Right lobe of liver (tissue), 6 donors: ENCODE results near the gene NAV2. TPM values are rescaled to one million over a fixed set of nuclear protein-coding genes. Genes with fewer than 3 reads are reported as not detected.

Experiments used
- ATAC-seq, 4 donors: fragments of 200-7000 bp; cut with Tn5 transposase; one replicate each; pipeline ENCODE4 v1.9.1; 2020; ENCODE audit warnings: mild to moderate bottlenecking in 4 of 4, moderate library complexity in 4 of 4
- DNase-seq, 3 donors: peaks; one replicate each; pipeline ENCODE4 v3.0.0-alpha.2; 2020
- H3K27ac ChIP-seq, 3 donors: fragments of 200-600 bp; one replicate each; pipeline ENCODE4 v1.8.0; 2022
- H3K27me3 ChIP-seq, 2 donors: fragments of 200-600 bp; one replicate each; pipeline ENCODE4 v1.8.0; 2022
- H3K36me3 ChIP-seq, 4 donors: fragments of 200-600 bp; sonication (generic) in 1 of 4; one replicate each; pipeline versions ENCODE4 v1.5.1 to v1.8.0; 2017 to 2022; ENCODE audit warnings: control low read depth in 1 of 4
- H3K4me1 ChIP-seq, 4 donors: fragments of 200-600 bp; sonication (generic) in 1 of 4; one replicate each; pipeline versions ENCODE4 v1.5.1 to v1.8.0; 2017 to 2022; ENCODE audit warnings: control low read depth in 1 of 4
- H3K4me3 ChIP-seq, 3 donors: fragments of 200-600 bp; one replicate each; pipeline ENCODE4 v1.8.0; 2022
- H3K9me3 ChIP-seq, 4 donors: fragments of 200-600 bp; sonication (generic) in 1 of 4; one replicate each; pipeline versions ENCODE4 v1.5.1 to v1.8.0; 2017 to 2022; ENCODE audit warnings: control low read depth in 1 of 4
- CTCF ChIP-seq, 4 donors: fragments of 200-600 bp in 3 of 4; fragments of 450-650 bp in 1 of 4; IDR thresholded peaks; one replicate each; pipeline versions ENCODE4 v1.5.1 to v1.8.0; 2016 to 2022; ENCODE audit warnings: antibody characterized with exemption in 4 of 4, mild to moderate bottlenecking in 2 of 4
- POLR2A ChIP-seq: fragments of 450-650 bp; IDR thresholded peaks from one replicate; pipeline ENCODE4 v1.6.1; 2017; ENCODE audit warnings: antibody characterized with exemption, mild to moderate bottlenecking
- WGBS: methylation state at CpG from one replicate; pipeline ENCODE4 v1.1.6; 2018; ENCODE audit warnings: low coverage, low lambda C conversion rate; ENCODE audit not compliant: insufficient coverage; ENCODE audit errors: missing lambda C conversion rate; 5-methylcytosine and 5-hydroxymethylcytosine counted together
- intact Hi-C, 2 donors: fragments of 100-400 bp; cut with DNase I; formaldehyde crosslinking; loops; one replicate each; pipeline versions ENCODE4 v1.11.2 to v1.14.1; 2022
- total RNA-seq, 6 experiments: library from RNA; depleted of rRNA in 2 of 6; stranded (reverse); fragments of >200 nt in 2 of 6; fragmentation: NEBNext Ultra II Directional in 3 of 6; extraction: Animal tissue kit (Norgen Biotek cat#: 25700) in 3 of 6; gene quantifications; one replicate each; pipeline versions ENCODE4 v1.1.0 to v1.2.4, GENCODE V29; 2016 to 2023
- donor health status: DM: no; HTN: yes; CAD: no.
- donor health status: DM: no; HTN: no; CAD: no.
- donor health status: DM: no; HTN: no; CAD: no.
- donor health status: DM: no; HTN: yes; CAD: no.
- donor health status: DM: no; HTN: yes; CAD: no.

The NAV2 gene
- total RNA-seq, 6 experiments from 2014 or later: 15.5 to 69.2 (median 37.1) TPM

DNA sequence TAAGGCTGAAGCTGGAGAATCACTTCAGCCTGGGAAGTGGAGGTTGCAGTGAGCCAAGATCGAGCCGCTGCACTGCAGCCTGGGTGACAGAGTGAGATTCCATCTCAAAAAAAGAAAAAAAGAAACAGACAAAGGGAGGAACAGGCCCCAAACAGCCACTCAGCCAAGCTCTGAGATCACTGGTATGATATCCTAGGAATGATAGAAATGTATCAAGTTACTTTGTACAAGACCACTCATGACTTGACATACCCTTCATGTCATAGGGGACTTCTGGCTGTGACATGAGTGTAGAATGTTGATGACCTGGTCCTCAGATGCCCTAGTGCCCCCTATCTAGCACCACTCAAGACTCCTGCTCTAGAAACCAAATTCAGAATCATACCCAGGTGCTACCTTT is 216.5 kb downstream of the NAV2 start:
- no peak overlapping the region for H3K27ac ChIP-seq
- TF ChIP-seq POLR2A (no peak), CTCF (IDR thresholded peaks at IDR 0.05) (no peak)
- H3K36me3 ChIP-seq: peaks cover 0 to 6% (median 2%) of the 10 kb centered on the region in 4 donors
- H3K4me1 ChIP-seq: peaks cover 0 to 2% (median 0%) of the 10 kb centered on the region in 4 donors
- DNase-seq (no peak), ATAC-seq (no peak)
- no peaks in the 10 kb centered on the region for H3K9me3 ChIP-seq
- WGBS: 86% methylated on average over 2 of the region's 2 CpGs
- H3K4me3 ChIP-seq: no peak overlapping the region
- no peaks in the 10 kb centered on the region for H3K27me3 ChIP-seq
- intact Hi-C loops: no loop called here

DNA sequence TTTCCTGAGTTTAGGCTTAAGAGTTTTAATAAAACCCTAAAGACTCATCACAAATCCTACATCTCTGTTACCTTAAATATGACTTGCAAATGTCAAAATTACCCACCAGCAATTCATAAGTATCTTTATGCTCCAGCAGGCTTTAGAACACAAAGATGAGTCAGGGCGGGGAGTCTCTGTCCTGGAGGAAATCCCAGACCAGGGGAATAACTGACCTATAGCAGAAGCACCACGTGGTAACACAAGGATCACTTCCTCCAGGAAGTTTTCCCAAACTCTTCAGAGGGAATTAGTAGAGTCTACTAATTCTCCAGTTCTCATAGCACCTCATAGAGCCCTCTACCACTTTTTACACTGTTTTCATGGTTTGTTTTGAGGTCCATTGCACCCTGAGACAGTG is 217.0 kb downstream of the NAV2 start:
- Histone ChIP-seq H3K27me3 (no peaks in the 10 kb centered on the region), H3K4me3 (no peak overlapping the region), H3K27ac (no peak overlapping the region), H3K9me3 (no peaks in the 10 kb centered on the region), H3K36me3 (peaks cover 0 to 7% (median 2%) of the 10 kb centered on the region in 4 donors), H3K4me1 (peaks cover 0 to 2% (median 0%) of the 10 kb centered on the region in 4 donors)
- DNase-seq (no peak), ATAC-seq (no peak)
- intact Hi-C loops: no loop called here
- TF ChIP-seq POLR2A (no peak), CTCF (IDR thresholded peaks at IDR 0.05) (no peak)
- 67% methylated on average over 2 of the region's 2 CpGs for WGBS

DNA sequence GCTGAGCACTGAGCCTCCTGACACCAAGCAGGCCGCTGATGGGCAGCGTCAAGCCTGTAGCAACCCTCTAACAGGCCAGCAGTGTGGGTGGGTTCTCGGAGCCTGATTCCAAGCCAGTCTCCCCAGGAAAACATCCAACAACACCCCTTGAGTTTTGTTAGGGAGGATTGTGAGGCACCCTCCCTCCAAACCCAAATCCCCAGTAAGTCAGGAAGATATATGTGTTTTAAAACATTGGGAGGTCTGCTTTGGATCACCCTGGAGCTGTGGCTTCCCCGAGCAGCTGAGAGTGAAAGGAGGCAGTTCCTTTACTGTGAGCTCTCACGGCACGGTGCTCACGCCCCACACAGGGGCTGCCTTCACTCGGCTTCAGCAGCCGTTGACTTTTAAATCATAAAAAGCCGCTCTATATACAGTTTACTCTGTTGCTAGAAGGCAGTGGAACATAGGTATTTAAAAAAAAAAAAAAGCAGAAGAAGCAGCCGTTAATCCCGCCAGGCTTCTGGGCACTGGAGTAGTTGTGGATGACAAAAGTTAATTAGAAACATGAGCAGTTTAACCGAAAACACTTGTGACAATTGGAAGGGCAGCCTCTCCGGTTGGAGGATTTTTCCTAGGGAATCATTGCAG is 218.6 kb downstream of the NAV2 start:
- DNase-seq: no peak
- Histone ChIP-seq H3K4me1 (peaks cover 0 to 2% (median 0%) of the 10 kb centered on the region in 4 donors), H3K36me3 (peaks cover 0 to 7% (median 2%) of the 10 kb centered on the region in 4 donors), H3K9me3 (no peaks in the 10 kb centered on the region), H3K27me3 (no peaks in the 10 kb centered on the region), H3K27ac (no peak overlapping the region), H3K4me3 (no peak overlapping the region)
- intact Hi-C loops: no loop called here
- no peak for ATAC-seq
- TF ChIP-seq POLR2A (no peak), CTCF (IDR thresholded peaks at IDR 0.05) (no peak)
- 65% methylated on average over 13 of the region's 14 CpGs for WGBS

DNA sequence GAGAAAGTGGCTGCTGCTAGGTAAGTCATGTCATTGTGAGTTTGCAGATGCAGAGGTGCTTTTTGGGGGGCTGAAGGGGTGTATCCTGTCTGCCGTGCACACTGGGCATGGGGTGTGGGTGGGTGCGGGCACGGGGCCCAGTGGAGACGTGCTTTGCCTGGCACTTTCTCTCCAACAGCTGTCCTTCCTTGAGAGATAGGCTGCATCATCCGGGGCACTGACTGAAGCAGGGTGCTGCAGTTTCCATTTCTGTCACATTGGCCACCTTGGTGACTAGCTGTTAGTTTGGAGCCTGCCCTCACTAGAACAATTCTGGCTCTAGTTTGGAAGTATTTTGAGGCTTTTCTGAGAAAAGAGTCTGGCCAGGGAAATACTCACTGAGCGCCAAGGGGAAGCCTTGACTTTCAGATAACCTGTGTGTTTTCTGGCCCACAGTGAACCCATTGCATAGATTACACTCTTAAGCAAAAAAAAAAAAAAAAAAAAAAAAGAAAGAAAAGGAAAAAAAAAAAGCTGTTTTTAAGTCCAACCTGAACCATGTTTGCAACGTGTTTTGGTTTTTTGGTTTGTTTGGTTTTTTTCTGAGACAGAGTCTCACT is 219.2 kb downstream of the NAV2 start:
- DNase-seq (no peak), ATAC-seq (peak in 2 of 4 donors; percentile 20 to 26)
- TF ChIP-seq CTCF (IDR thresholded peaks at IDR 0.05): no peak
- no peak for TF ChIP-seq POLR2A
- Histone ChIP-seq H3K36me3 (peaks cover 0 to 7% (median 2%) of the 10 kb centered on the region in 4 donors), H3K27me3 (no peaks in the 10 kb centered on the region), H3K9me3 (no peaks in the 10 kb centered on the region), H3K4me3 (no peak overlapping the region), H3K27ac (no peak overlapping the region), H3K4me1 (peaks cover 0 to 2% (median 0%) of the 10 kb centered on the region in 4 donors)
- 37% methylated on average over 6 of the region's 7 CpGs for WGBS
- intact Hi-C loops: no loop called here
